Measurements from ENCODE around the gene AFAP1.

AFAP1 gene

GRCh38 chr4:7771056-7771455, 168.6 kb downstream of the AFAP1 start:
- no peak for DNase-seq (ENCODE audit: low read depth, low spot score)
- no peaks in the 10 kb centered on the region for H3K27me3 ChIP-seq (ENCODE audit: insufficient read depth, insufficient read length)
- H3K36me3 ChIP-seq (ENCODE audit: insufficient read depth, insufficient read length, low read length) = peaks cover 93% of the 10 kb centered on the region
- no peaks in the 10 kb centered on the region for H3K9me3 ChIP-seq (ENCODE audit: insufficient read depth, low read length)
- H3K4me1 ChIP-seq (ENCODE audit: insufficient read depth, insufficient read length) = peaks cover 13% of the 10 kb centered on the region
- no peak overlapping the region for H3K9ac ChIP-seq (ENCODE audit: insufficient read length, low read depth)
- TF ChIP-seq ZNF274 (IDR thresholded peaks at IDR 0.05; ENCODE audit: low read depth, low read length) (no peak), YY1 (IDR thresholded peaks at IDR 0.05; ENCODE audit: insufficient read depth, insufficient read length) (no peak), SUZ12 (IDR thresholded peaks at IDR 0.05; ENCODE audit: extremely low read depth, insufficient read depth, insufficient read length) (no peak)
- H3K4me3 ChIP-seq (ENCODE audit: insufficient read length, low read depth) = no peak overlapping the region

- no peak overlapping the region for H3K4me3 ChIP-seq (ENCODE audit: insufficient read length, low read depth)
- no peak overlapping the region for H3K9ac ChIP-seq (ENCODE audit: insufficient read length, low read depth)
- TF ChIP-seq YY1 (IDR thresholded peaks at IDR 0.05; ENCODE audit: insufficient read depth, insufficient read length) = no peak
- TF ChIP-seq SUZ12 (IDR thresholded peaks at IDR 0.05; ENCODE audit: extremely low read depth, insufficient read depth, insufficient read length) = no peak
- no peak for TF ChIP-seq ZNF274 (IDR thresholded peaks at IDR 0.05; ENCODE audit: low read depth, low read length)
- H3K27me3 ChIP-seq (ENCODE audit: insufficient read depth, insufficient read length) = no peaks in the 10 kb centered on the region
- peak; percentile 28 for DNase-seq (ENCODE audit: low read depth, low spot score)
- peaks cover 13% of the 10 kb centered on the region for H3K4me1 ChIP-seq (ENCODE audit: insufficient read depth, insufficient read length)
- H3K36me3 ChIP-seq (ENCODE audit: insufficient read depth, insufficient read length, low read length) = peaks cover 90% of the 10 kb centered on the region
- H3K9me3 ChIP-seq (ENCODE audit: insufficient read depth, low read length) = no peaks in the 10 kb centered on the region
Observed at GRCh38 chr4:7770224-7771050, 169.2 kb downstream of the AFAP1 start.

GRCh38 chr4:7769396-7770223, 170.1 kb downstream of the AFAP1 start:
- Histone ChIP-seq H3K4me3 (ENCODE audit: insufficient read length, low read depth) (no peak overlapping the region), H3K36me3 (ENCODE audit: insufficient read depth, insufficient read length, low read length) (peaks cover 89% of the 10 kb centered on the region), H3K9me3 (ENCODE audit: insufficient read depth, low read length) (no peaks in the 10 kb centered on the region), H3K9ac (ENCODE audit: insufficient read length, low read depth) (no peak overlapping the region), H3K27me3 (ENCODE audit: insufficient read depth, insufficient read length) (no peaks in the 10 kb centered on the region), H3K4me1 (ENCODE audit: insufficient read depth, insufficient read length) (peaks cover 13% of the 10 kb centered on the region)
- DNase-seq (ENCODE audit: low read depth, low spot score) = no peak
- no peak for TF ChIP-seq ZNF274 (IDR thresholded peaks at IDR 0.05; ENCODE audit: low read depth, low read length)
- TF ChIP-seq YY1 (IDR thresholded peaks at IDR 0.05; ENCODE audit: insufficient read depth, insufficient read length) = no peak
- TF ChIP-seq SUZ12 (IDR thresholded peaks at IDR 0.05; ENCODE audit: extremely low read depth, insufficient read depth, insufficient read length) = no peak

- H3K9me3 ChIP-seq (ENCODE audit: insufficient read depth, low read length) = no peaks in the 10 kb centered on the region
- peaks cover 12% of the 10 kb centered on the region for H3K4me1 ChIP-seq (ENCODE audit: insufficient read depth, insufficient read length)
- no peak overlapping the region for H3K9ac ChIP-seq (ENCODE audit: insufficient read length, low read depth)
- H3K36me3 ChIP-seq (ENCODE audit: insufficient read depth, insufficient read length, low read length) = peaks cover 83% of the 10 kb centered on the region
- H3K27me3 ChIP-seq (ENCODE audit: insufficient read depth, insufficient read length) = no peaks in the 10 kb centered on the region
- no peak for DNase-seq (ENCODE audit: low read depth, low spot score)
- no peak overlapping the region for H3K4me3 ChIP-seq (ENCODE audit: insufficient read length, low read depth)
- TF ChIP-seq YY1 (IDR thresholded peaks at IDR 0.05; ENCODE audit: insufficient read depth, insufficient read length) (no peak), ZNF274 (IDR thresholded peaks at IDR 0.05; ENCODE audit: low read depth, low read length) (no peak), SUZ12 (IDR thresholded peaks at IDR 0.05; ENCODE audit: extremely low read depth, insufficient read depth, insufficient read length) (no peak)
Observed at GRCh38 chr4:7768736-7769135, 170.9 kb downstream of the AFAP1 start.

- H3K9ac ChIP-seq (ENCODE audit: insufficient read length, low read depth) = no peak overlapping the region
- TF ChIP-seq SUZ12 (IDR thresholded peaks at IDR 0.05; ENCODE audit: extremely low read depth, insufficient read depth, insufficient read length) (no peak), ZNF274 (IDR thresholded peaks at IDR 0.05; ENCODE audit: low read depth, low read length) (no peak), YY1 (IDR thresholded peaks at IDR 0.05; ENCODE audit: insufficient read depth, insufficient read length) (no peak)
- no peaks in the 10 kb centered on the region for H3K27me3 ChIP-seq (ENCODE audit: insufficient read depth, insufficient read length)
- H3K4me1 ChIP-seq (ENCODE audit: insufficient read depth, insufficient read length) = peaks cover 14% of the 10 kb centered on the region
- no peak overlapping the region for H3K4me3 ChIP-seq (ENCODE audit: insufficient read length, low read depth)
- no peak for DNase-seq (ENCODE audit: low read depth, low spot score)
- peaks cover 83% of the 10 kb centered on the region for H3K36me3 ChIP-seq (ENCODE audit: insufficient read depth, insufficient read length, low read length)
- no peaks in the 10 kb centered on the region for H3K9me3 ChIP-seq (ENCODE audit: insufficient read depth, low read length)
Observed at GRCh38 chr4:7767966-7768365, 171.7 kb downstream of the AFAP1 start.

- Histone ChIP-seq H3K9me3 (ENCODE audit: insufficient read depth, low read length) (no peaks in the 10 kb centered on the region), H3K4me3 (ENCODE audit: insufficient read length, low read depth) (no peak overlapping the region), H3K4me1 (ENCODE audit: insufficient read depth, insufficient read length) (peaks cover 12% of the 10 kb centered on the region), H3K9ac (ENCODE audit: insufficient read length, low read depth) (no peak overlapping the region), H3K27me3 (ENCODE audit: insufficient read depth, insufficient read length) (no peaks in the 10 kb centered on the region), H3K36me3 (ENCODE audit: insufficient read depth, insufficient read length, low read length) (peaks cover 83% of the 10 kb centered on the region)
- TF ChIP-seq YY1 (IDR thresholded peaks at IDR 0.05; ENCODE audit: insufficient read depth, insufficient read length) = no peak
- TF ChIP-seq ZNF274 (IDR thresholded peaks at IDR 0.05; ENCODE audit: low read depth, low read length) = no peak
- TF ChIP-seq SUZ12 (IDR thresholded peaks at IDR 0.05; ENCODE audit: extremely low read depth, insufficient read depth, insufficient read length) = no peak
- DNase-seq (ENCODE audit: low read depth, low spot score) = no peak
Observed at GRCh38 chr4:7767526-7767925, 172.1 kb downstream of the AFAP1 start.
